Fibroblast of lung (primary cell): Measurements from ENCODE around the gene UBA3.

ENCODE experiments used
- EZH2 ChIP-seq: IDR thresholded peaks from 2 replicates; pipeline ENCODE4 v1.5.1; 2012; ENCODE audit warnings: low read length, control low read depth, mild to moderate bottlenecking; ENCODE audit errors: missing control alignments
- TF ChIP-seq, protein P1 (sequence below), 2 donors: IDR thresholded peaks in 1 of 2; conservative IDR thresholded peaks in 1 of 2; 1 replicate in 1 of 2; 2 replicates in 1 of 2; pipeline ENCODE4 v1.5.1; 2011 to 2012; ENCODE audit warnings: low read length in 2 of 2, control low read depth in 1 of 2, inconsistent platforms in 1 of 2, low read depth in 1 of 2, mild to moderate bottlenecking in 1 of 2

DNA sequence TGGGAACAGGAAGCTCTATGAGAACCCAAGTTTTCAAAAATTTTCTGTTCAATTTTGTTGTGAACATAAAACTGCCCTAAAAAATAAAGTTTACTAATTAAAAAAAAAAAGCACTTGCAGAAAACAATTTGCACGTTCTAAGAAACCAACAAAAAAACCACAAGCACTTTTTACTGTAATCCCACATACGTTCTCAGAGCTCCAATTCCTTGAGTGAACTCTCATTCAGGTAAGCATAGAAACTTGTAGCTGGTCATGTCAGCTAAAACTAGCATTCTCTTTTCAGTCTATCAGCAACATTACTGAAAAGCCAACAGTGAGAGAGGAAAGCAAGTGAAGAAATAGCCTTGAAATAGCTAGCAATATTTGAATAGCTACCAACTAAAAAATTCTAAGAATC lies 16.5 kb downstream of the UBA3 start:
- TF ChIP-seq, protein P1, sequence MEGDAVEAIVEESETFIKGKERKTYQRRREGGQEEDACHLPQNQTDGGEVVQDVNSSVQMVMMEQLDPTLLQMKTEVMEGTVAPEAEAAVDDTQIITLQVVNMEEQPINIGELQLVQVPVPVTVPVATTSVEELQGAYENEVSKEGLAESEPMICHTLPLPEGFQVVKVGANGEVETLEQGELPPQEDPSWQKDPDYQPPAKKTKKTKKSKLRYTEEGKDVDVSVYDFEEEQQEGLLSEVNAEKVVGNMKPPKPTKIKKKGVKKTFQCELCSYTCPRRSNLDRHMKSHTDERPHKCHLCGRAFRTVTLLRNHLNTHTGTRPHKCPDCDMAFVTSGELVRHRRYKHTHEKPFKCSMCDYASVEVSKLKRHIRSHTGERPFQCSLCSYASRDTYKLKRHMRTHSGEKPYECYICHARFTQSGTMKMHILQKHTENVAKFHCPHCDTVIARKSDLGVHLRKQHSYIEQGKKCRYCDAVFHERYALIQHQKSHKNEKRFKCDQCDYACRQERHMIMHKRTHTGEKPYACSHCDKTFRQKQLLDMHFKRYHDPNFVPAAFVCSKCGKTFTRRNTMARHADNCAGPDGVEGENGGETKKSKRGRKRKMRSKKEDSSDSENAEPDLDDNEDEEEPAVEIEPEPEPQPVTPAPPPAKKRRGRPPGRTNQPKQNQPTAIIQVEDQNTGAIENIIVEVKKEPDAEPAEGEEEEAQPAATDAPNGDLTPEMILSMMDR (conservative IDR thresholded peaks at IDR 0.05 in 1 of 2, IDR thresholded peaks at IDR 0.05 in 1 of 2; ENCODE audit: low read depth in 1 of 2, low read length in 2 of 2), result no peak
- TF ChIP-seq EZH2, result no peak
